ENCODE results near the gene SCLY.

The SCLY gene

DNA sequence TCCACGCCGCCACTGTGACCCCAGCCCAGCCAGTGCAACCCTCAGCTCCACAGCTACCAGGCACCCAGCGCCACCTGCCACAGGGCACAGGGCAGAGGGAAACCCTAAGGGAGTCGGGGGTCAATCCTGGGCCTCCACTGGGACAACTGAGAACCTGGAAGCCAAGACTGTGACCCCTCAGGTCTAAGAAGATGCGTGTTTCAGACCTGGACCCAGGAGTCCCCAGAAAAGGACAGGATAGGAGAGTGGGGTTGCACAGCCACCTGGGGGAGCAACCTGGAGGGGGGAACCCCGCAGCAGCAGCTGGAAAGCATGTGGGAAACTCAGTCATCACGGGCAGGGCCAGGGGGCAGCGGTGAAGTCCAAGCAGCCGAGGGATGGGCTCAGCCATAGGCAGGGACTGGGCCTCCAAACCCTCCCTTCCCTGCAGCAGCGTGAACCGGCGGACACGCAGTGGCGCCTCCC is 43.5 kb downstream of the SCLY start:
- TF ChIP-seq, protein P1, sequence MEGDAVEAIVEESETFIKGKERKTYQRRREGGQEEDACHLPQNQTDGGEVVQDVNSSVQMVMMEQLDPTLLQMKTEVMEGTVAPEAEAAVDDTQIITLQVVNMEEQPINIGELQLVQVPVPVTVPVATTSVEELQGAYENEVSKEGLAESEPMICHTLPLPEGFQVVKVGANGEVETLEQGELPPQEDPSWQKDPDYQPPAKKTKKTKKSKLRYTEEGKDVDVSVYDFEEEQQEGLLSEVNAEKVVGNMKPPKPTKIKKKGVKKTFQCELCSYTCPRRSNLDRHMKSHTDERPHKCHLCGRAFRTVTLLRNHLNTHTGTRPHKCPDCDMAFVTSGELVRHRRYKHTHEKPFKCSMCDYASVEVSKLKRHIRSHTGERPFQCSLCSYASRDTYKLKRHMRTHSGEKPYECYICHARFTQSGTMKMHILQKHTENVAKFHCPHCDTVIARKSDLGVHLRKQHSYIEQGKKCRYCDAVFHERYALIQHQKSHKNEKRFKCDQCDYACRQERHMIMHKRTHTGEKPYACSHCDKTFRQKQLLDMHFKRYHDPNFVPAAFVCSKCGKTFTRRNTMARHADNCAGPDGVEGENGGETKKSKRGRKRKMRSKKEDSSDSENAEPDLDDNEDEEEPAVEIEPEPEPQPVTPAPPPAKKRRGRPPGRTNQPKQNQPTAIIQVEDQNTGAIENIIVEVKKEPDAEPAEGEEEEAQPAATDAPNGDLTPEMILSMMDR (IDR thresholded peaks at IDR 0.05; ENCODE audit: control insufficient read depth, extremely low read depth, insufficient read depth): no peak
- H3K4me3 ChIP-seq (ENCODE audit: low read depth, low read length): no peak overlapping the region
- no peak for DNase-seq (ENCODE audit: low read depth)

DNA sequence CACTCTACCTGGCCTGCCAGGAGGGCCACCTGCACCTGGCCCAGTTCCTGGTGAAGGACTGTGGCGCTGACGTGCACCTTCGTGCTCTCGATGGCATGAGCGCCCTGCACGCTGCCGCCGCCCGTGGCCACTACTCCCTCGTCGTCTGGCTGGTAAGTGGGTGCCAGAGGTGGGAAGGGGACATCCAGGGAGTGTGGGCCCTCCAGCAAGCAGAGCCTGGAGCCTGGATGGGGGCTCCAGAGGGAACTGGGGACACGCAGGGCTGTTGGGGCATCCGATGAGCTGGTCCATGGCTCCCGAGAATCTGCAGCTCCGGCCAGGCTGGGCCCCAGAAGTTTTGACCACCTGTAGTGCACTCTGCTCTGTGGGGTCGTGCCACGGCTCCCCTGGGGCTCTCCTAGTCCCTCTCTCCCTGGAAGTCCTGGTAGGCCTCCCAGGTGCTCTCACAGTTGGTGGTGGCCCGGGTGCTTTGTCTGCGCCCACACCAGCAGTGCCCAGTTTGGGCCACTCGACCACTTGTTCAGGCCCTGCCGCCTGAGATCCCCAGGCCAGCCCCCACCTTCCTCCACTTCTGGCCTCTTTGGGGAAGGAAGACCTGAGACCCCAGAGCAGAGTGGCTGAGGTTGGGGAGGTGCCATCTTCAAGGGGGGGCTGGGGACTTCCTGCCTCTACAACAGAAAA is 44.0 kb downstream of the SCLY start:
- H3K4me3 ChIP-seq (ENCODE audit: low read depth, low read length): no peak overlapping the region
- DNase-seq (ENCODE audit: low read depth): no peak
- TF ChIP-seq, protein P1 (IDR thresholded peaks at IDR 0.05; ENCODE audit: control insufficient read depth, extremely low read depth, insufficient read depth): no peak

DNA sequence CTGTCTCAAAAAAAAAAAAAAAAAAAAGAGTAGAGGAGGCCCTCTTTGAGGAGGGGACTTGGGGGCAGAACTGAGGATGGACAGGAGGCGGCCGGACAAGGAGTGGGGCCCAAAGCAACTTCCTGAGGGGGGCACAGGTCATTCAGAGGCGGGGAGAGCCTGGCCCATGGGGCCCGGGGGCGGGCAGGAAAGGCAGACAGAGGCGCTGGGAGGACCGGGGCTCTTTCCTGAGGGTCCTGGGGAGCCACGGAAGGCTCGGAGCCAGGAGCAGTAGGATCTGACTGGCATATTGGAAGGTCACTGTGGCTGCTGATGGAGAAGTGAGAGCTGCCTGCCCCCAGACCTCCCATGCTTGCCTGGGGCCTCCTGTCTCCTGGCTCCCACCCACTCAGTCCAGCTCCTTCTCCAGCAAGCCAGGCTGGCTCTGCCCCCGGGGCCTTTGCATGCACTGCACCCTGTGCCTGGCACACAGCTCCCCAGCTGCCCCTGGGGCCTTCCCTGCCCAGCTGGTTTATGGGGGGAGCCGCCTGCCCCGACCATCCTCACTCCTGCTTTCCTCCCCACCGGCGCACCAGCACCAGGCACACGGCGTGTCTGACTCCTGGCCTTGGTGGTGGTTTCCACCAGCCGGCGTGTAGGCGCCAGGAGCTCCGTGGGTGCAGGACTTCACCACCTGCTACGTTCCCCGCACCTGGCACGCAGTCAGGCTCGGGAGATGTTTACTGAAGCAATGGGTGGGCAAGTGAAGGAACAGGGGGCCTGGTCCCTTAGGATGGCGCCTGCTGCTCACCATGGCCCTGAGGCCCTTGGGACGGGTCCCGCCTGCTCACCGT is 44.9 kb downstream of the SCLY start:
- no peak overlapping the region for H3K4me3 ChIP-seq (ENCODE audit: low read depth, low read length)
- no peak for DNase-seq (ENCODE audit: low read depth)
- TF ChIP-seq, protein P1 (IDR thresholded peaks at IDR 0.05; ENCODE audit: control insufficient read depth, extremely low read depth, insufficient read depth): no peak

DNA sequence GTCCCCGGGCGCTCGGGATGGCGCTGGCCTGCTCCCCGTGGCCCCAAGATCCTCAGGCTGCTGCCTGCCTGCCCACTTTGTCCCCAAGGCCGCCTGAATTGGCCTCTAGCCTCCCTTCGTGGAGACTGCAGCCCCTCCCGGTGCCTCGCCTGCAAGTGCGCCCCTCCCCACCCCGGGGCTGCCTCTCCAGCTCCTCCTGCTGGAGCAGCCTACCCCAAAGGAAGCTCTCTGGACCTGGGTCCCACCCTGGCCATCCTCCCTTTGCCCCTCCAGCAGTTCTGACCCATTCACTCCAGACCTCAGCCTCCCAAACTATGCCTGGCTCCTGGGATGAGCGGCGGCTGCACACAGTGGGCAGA is 45.5 kb downstream of the SCLY start:
- TF ChIP-seq, protein P1 (IDR thresholded peaks at IDR 0.05; ENCODE audit: control insufficient read depth, extremely low read depth, insufficient read depth): no peak

DNA sequence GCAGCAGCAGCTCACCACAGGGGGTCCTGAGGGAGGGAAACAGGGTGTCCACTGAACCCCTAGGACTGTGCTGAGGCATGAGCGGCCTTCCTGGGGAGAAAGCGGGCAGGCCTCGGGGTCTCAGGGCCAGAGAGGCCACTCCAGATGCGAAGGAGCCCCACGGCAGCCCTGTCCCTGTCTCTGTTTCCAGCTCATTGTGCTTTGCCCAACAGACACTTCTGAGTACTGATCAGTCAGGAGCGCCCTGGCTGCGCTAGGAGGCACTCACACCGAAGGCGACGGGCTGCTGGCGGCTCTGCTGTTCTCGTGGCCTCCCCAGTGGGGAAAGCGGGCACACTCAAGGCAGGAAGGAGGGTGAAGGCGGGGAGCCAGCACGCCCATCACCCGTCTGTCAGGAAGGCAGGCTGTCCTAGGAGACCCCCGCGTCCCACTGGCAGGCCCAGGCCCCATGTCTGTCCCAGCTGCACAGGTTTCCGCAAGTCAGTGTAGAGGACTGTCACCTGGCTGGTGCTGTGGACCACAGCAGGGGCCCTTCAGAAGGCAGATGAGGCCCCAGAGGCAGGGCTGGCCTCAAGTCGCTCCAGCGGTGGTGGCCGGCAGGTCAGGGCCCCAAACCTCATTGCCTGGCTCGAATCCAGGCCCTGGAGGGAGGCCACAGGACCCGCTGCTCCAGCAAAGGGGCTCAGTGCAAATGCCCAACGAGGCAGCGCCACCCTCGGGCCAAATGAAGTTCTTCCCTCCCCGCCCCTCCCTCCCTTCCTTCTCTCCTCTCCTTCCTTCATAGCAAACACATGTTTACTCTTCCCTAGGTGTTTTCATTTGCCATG is 46.1 kb downstream of the SCLY start:
- TF ChIP-seq, protein P1 (IDR thresholded peaks at IDR 0.05; ENCODE audit: control insufficient read depth, extremely low read depth, insufficient read depth): peak; percentile 26
- no peak overlapping the region for H3K4me3 ChIP-seq (ENCODE audit: low read depth, low read length)

More for the DNA sequence above, 45.5 kb downstream of the SCLY start:
- no peak for DNase-seq (ENCODE audit: low read depth)
- H3K4me3 ChIP-seq (ENCODE audit: low read depth, low read length): no peak overlapping the region

DNA sequence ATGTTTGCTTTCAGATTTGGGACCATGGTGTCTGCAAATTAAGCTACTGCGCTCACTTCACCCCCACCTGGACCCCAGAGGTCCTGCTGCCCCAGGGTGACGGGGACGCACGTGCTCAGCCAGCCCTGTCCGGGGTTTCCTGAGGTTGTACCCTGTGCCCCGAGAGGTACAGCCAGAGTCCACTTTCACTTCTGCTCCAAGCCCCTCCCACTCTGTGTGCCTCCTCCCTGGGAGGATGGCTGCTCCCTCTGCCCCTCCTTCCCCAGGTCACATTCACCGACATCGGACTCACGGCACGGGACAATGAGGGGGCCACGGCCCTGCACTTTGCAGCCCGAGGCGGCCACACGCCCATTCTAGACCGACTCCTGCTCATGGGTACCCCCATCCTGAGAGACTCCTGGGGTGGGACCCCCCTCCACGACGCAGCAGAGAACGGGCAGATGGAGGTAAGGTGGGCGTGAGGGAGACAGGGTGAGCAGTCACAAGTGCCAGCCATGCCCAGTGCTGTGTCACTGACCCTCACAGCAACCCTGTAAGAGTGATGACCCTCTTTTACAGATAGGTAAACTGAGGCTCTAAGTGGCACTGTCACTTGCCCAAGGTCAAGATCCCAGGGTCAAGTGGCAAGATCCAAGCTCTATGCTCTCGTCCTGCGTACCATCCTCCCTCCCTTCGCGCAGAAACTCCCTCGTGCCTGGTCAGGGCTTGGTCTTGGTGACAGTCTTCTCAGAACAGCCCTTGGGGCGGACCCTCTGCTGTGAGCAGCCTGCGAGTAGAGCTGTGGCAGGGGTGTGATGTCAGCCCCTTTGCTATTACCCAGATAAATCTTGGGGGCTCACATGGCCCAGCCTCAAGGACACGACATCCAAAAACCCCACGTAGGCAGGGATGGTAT is 47.0 kb downstream of the SCLY start:
- H3K4me3 ChIP-seq (ENCODE audit: low read depth, low read length): no peak overlapping the region
- DNase-seq (ENCODE audit: low read depth): no peak
- TF ChIP-seq, protein P1 (IDR thresholded peaks at IDR 0.05; ENCODE audit: control insufficient read depth, extremely low read depth, insufficient read depth): no peak

More for the DNA sequence above, 46.1 kb downstream of the SCLY start:
- DNase-seq (ENCODE audit: low read depth): no peak

Data from LNCaP clone FGC (cell line).